ENCODE results near the gene KIAA1671. TPM values are rescaled to one million over a fixed set of nuclear protein-coding genes. Genes with fewer than 3 reads are reported as not detected.

KIAA1671 gene
- total and polyA plus RNA-seq, 9 of the 15 experiments (the other 6 are each of a cell fraction or from before 2014, with no cell fraction given): under 0.01 to 0.11 (median 0.02) TPM; not detected in 5

DNA sequence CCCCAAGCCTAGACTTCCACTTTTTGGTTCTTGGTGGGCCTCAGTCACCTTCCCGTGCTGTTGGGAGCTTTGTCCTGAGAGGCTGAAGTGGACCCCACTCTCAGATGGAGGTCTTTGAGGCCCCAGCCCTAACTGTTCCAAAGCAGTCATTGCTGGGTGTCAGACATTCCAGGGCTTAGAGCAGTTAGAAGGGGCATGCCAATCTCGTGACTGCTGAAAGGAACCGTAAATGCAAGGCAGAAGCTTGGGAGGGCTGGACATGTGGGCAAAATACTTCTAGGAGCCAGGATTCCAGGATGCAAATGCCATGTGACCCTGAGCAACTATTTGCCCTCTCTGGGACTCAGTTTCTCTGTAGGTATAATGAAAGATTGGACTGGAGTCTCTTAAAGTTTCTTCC, 128.3 kb downstream of the KIAA1671 start:
- Histone ChIP-seq H3K4me1 (replicated peaks in 1 of 2; ENCODE audit: control insufficient read depth in 2 of 2, insufficient read depth in 2 of 2, low read length in 2 of 2) (no peaks in the 10 kb centered on the region), H3K4me2 (ENCODE audit: insufficient read depth, low read length) (no peak overlapping the region), H2AFZ (ENCODE audit: low read depth, low read length) (no peak overlapping the region), H3K27ac (ENCODE audit: extremely low read depth, low read depth, low read length) (no peak overlapping the region), H3K27me3 (ENCODE audit: control insufficient read depth in 2 of 2, insufficient read depth in 2 of 2, low read length in 2 of 2) (no peaks in the 10 kb centered on the region; a peak in 1 of 5 replicates), H3K9me3 (replicated peaks; ENCODE audit: control insufficient read depth, insufficient read depth, low read depth, low read length) (no peaks in the 10 kb centered on the region), H3K79me2 (ENCODE audit: control insufficient read depth, insufficient read depth, low read length) (no peaks in the 10 kb centered on the region), H3K9me1 (ENCODE audit: control insufficient read depth, insufficient read depth, low read length) (no peaks in the 10 kb centered on the region), H3K36me3 (ENCODE audit: control insufficient read depth, insufficient read depth, low read length) (no peaks in the 10 kb centered on the region), H3K4me3 (no peak overlapping the region), H3K9ac (ENCODE audit: insufficient read depth in 1 of 2, low read depth in 2 of 2, low read length in 2 of 2) (no peak overlapping the region), H4K20me1 (replicated peaks; ENCODE audit: control insufficient read depth, insufficient read depth, low read length) (no peaks in the 10 kb centered on the region)
- no peak for ATAC-seq
- CTCF ChIA-PET (ENCODE audit: low intra/inter-chr PET ratio): no interaction called here
- POLR2A ChIA-PET: no interaction called here
- intact Hi-C loops (cut with micrococcal nuclease): loop anchor here (5.0 kb wide), 1 partner anchor 86 kb away; no protein-coding TSS in a partner anchor
- WGBS (ENCODE audit: insufficient coverage, low coverage, missing lambda C conversion rate): 0% methylated on average over 3 of the region's 3 CpGs
- DNase-seq (ENCODE audit: extremely low read depth in 1 of 4, low spot score in 3 of 4): no peak
- FAIRE-seq: no peak
- in situ Hi-C loops (cut with MboI): no loop called here
- no TSS peak for BruUV-seq (replicated peaks)
- TF ChIP-seq ZNF79 (CRISPR knock-in tag; IDR thresholded peaks at IDR 0.05; ENCODE audit: low read depth) (no peak), ZNF124 (CRISPR knock-in tag; IDR thresholded peaks at IDR 0.05) (no peak), NFYB (IDR thresholded peaks at IDR 0.05; ENCODE audit: extremely low read depth, insufficient read length) (no peak), MAZ (CRISPR knock-in tag; conservative IDR thresholded peaks at IDR 0.05 in 1 of 2, IDR thresholded peaks at IDR 0.05 in 1 of 2) (no peak), RBFOX2 (IDR thresholded peaks at IDR 0.05; ENCODE audit: low read depth, low read length) (no peak), SAFB (IDR thresholded peaks at IDR 0.05; ENCODE audit: borderline replicate concordance, low read depth, low read length) (no peak), KLF13 (tag; IDR thresholded peaks at IDR 0.05; ENCODE audit: borderline replicate concordance, low read depth) (no peak), FOXK1 (CRISPR knock-in tag; IDR thresholded peaks at IDR 0.05; ENCODE audit: borderline replicate concordance) (no peak), NBN (IDR thresholded peaks at IDR 0.05; ENCODE audit: low read depth) (no peak), ZNF121 (CRISPR knock-in tag; conservative IDR thresholded peaks at IDR 0.05) (no peak), POU5F1 (IDR thresholded peaks at IDR 0.05; ENCODE audit: borderline replicate concordance, low read depth, low read length, partially characterized antibody) (no peak)
- TF ChIP-seq, protein P1, sequence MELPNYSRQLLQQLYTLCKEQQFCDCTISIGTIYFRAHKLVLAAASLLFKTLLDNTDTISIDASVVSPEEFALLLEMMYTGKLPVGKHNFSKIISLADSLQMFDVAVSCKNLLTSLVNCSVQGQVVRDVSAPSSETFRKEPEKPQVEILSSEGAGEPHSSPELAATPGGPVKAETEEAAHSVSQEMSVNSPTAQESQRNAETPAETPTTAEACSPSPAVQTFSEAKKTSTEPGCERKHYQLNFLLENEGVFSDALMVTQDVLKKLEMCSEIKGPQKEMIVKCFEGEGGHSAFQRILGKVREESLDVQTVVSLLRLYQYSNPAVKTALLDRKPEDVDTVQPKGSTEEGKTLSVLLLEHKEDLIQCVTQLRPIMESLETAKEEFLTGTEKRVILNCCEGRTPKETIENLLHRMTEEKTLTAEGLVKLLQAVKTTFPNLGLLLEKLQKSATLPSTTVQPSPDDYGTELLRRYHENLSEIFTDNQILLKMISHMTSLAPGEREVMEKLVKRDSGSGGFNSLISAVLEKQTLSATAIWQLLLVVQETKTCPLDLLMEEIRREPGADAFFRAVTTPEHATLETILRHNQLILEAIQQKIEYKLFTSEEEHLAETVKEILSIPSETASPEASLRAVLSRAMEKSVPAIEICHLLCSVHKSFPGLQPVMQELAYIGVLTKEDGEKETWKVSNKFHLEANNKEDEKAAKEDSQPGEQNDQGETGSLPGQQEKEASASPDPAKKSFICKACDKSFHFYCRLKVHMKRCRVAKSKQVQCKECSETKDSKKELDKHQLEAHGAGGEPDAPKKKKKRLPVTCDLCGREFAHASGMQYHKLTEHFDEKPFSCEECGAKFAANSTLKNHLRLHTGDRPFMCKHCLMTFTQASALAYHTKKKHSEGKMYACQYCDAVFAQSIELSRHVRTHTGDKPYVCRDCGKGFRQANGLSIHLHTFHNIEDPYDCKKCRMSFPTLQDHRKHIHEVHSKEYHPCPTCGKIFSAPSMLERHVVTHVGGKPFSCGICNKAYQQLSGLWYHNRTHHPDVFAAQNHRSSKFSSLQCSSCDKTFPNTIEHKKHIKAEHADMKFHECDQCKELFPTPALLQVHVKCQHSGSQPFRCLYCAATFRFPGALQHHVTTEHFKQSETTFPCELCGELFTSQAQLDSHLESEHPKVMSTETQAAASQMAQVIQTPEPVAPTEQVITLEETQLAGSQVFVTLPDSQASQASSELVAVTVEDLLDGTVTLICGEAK (IDR thresholded peaks at IDR 0.05): no peak
- TF ChIP-seq, protein P1 (CRISPR knock-in tag; IDR thresholded peaks at IDR 0.05): no peak
- TF ChIP-seq, protein P2, sequence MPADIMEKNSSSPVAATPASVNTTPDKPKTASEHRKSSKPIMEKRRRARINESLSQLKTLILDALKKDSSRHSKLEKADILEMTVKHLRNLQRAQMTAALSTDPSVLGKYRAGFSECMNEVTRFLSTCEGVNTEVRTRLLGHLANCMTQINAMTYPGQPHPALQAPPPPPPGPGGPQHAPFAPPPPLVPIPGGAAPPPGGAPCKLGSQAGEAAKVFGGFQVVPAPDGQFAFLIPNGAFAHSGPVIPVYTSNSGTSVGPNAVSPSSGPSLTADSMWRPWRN (IDR thresholded peaks at IDR 0.05; ENCODE audit: low read depth): no peak
